T-helper 2 cell treated with Interferon-gamma antibody and Interleukin-4, amounts not matched to agents 5 μg/mL and 100 μg/mL, for 36 hours (primary cell): Measurements from ENCODE around the gene FCMR.
"Not testable (repeated sequence)": the region's sequence is repeated elsewhere in the genome, so short reads cannot be mapped to it uniquely, and the experiment has no call there.

Experiments
- DNase-seq: peaks from one replicate; pipeline ENCODE4 v3.0.0; 2021; ENCODE audit warnings: low spot score
- H3K27ac Mint-ChIP-seq: one replicate; pipeline ENCODE4 v1.8.0; 2021; ENCODE audit warnings: mild to moderate bottlenecking, mixed read lengths
- H3K27me3 Mint-ChIP-seq: one replicate; pipeline ENCODE4 v1.8.0; 2021; ENCODE audit warnings: low read depth, mixed read lengths
- H3K36me3 Mint-ChIP-seq: one replicate; pipeline ENCODE4 v1.8.0; 2021; ENCODE audit warnings: low read depth, mixed read lengths
- H3K4me1 Mint-ChIP-seq: one replicate; pipeline ENCODE4 v1.8.0; 2021; ENCODE audit warnings: low read depth, mixed read lengths
- H3K4me3 Mint-ChIP-seq: one replicate; pipeline ENCODE4 v1.8.0; 2022; ENCODE audit warnings: mild to moderate bottlenecking, moderate library complexity, mixed read lengths
- H3K9me3 Mint-ChIP-seq: one replicate; pipeline ENCODE4 v1.8.0; 2021; ENCODE audit warnings: mixed read lengths

Gene FCMR

DNA sequence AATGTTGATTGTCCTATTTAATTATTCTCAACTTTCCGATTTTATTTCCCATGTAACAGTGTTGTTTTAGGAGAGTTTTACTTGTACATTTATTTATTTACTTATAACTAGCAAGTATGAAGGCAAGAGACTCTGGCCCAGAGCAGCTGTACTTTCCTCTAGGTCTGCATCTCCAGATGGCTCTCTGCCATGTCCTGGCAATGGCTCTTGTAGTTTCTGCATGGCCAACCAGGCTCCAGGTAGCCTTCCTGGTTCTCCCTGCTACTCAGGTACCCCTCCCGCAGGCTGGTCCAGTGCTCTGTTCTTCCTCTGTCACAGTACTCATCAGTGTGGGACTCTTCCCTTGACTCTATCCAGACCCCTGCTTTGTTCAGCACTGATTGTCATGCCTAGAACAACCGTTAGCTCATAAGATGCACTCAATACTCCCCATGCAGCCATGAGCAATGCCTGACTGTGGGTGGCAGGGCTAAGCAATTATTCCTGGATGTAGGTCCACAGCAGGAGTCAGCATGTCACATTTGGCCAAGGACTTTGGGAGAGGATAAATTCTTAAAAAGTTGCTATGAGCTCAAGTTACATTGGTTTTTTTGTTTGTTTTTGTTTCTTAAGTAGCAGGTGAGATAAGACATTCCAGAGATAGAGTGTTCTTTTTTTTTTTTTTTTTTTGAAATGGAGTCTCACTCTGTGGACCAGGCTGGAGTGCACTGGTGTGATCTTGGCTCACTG lies 67.2 kb downstream of the FCMR start:
- H3K27ac Mint-ChIP-seq = no peak overlapping the region
- peaks cover 14% of the 10 kb centered on the region for H3K4me1 Mint-ChIP-seq
- no peaks in the 10 kb centered on the region for H3K36me3 Mint-ChIP-seq
- no peak overlapping the region for H3K4me3 Mint-ChIP-seq
- H3K9me3 Mint-ChIP-seq = peaks cover 21% of the 10 kb centered on the region
- H3K27me3 Mint-ChIP-seq = peaks cover 42% of the 10 kb centered on the region
- no peak for DNase-seq

DNA sequence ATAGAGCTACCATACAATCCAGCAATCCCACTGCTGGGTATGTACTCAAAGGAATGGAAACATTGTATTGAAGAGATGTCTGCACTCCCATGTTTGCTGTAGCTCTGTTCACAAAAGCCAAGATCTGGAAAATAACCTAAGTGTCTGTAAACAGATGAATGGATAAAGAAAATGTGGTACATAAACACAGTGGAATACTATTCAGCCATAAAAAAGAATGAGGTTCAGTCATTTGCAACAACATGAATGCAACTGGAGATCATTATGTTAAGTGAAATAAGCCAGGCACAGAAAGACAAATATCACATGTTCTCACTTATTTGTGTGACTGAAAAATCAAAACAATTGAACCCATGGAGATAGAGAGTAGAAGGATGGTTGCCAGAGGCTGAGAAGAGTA lies 68.0 kb downstream of the FCMR start:
- not testable (repeated sequence) for H3K4me1 Mint-ChIP-seq, H3K36me3 Mint-ChIP-seq, H3K4me3 Mint-ChIP-seq, DNase-seq, H3K27ac Mint-ChIP-seq
- peaks cover 21% of the 10 kb centered on the region for H3K9me3 Mint-ChIP-seq
- H3K27me3 Mint-ChIP-seq = peaks cover 49% of the 10 kb centered on the region
